Left lobe of liver (tissue), 2 donors: ENCODE measurements around the gene VWA8. TPM values are rescaled to one million over a fixed set of nuclear protein-coding genes. Genes with fewer than 3 reads are reported as not detected.
"Not testable (repeated sequence)": the region's sequence is repeated elsewhere in the genome, so short reads cannot be mapped to it uniquely, and the experiment has no call there.

ENCODE experiments used
- ATAC-seq: fragments of 200-7000 bp; cut with Tn5 transposase; one replicate; pipeline ENCODE4 v1.9.1; 2020; ENCODE audit warnings: mild to moderate bottlenecking, moderate library complexity
- DNase-seq: peaks from one replicate; pipeline ENCODE4 v3.0.0-alpha.2; 2020; ENCODE audit warnings: low spot score
- total RNA-seq: library from RNA; stranded (reverse); gene quantifications from one replicate; pipeline ENCODE4 v1.2.1, GENCODE V29; 2021
- donor health status: DM: no; HTN: no; CAD: no; lungs with moderate emphysema.
- donor health status: DM: no; HTN: yes; CAD: no.

VWA8 gene
- total RNA-seq, 1 donor from 2014 or later, result 24.8 TPM

GRCh38 chr13:41969072-41969471 is 8.2 kb upstream of the VWA8 start:
- DNase-seq, result no peak
- no peak for ATAC-seq

DNA sequence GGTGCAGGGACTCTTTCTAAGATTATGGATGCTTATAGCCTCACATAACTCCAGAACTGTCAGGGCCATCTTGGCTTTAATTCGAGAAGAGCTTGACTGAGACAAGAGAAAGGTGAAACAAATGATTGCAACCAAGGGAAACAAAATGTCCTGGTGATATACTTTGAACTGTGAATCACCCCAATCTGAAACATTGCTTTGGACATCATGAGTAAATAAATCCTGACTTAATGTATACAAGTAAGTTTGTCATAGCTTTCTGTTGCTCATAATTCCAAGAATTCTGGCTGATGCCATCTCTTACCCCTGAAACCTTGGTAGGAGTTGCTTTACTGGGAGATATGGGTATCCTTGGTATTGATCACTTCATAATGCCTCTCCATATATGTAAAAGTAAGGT is 5.8 kb upstream of the VWA8 start:
- no peak for DNase-seq
- ATAC-seq, result no peak

- no peak for DNase-seq
- no peak for ATAC-seq
These were observed 2.1 kb upstream of the VWA8 start for GRCh38 chr13:41962994-41963393.

GRCh38 chr13:41961466-41961760 is 504 bp upstream of the VWA8 start:
- peak; percentile 28 for ATAC-seq
- no peak for DNase-seq

- DNase-seq, result peak; percentile 56
- ATAC-seq, result peak; percentile 60
These were observed 685 bp downstream of the VWA8 start for GRCh38 chr13:41960211-41960636.

- ATAC-seq (peak; percentile 2), DNase-seq (no peak)
These were observed 4.6 kb downstream of the VWA8 start for GRCh38 chr13:41956272-41956671.

GRCh38 chr13:41955605-41956004 is 5.3 kb downstream of the VWA8 start:
- ATAC-seq (peak; percentile 74), DNase-seq (peak; percentile 69)

DNA sequence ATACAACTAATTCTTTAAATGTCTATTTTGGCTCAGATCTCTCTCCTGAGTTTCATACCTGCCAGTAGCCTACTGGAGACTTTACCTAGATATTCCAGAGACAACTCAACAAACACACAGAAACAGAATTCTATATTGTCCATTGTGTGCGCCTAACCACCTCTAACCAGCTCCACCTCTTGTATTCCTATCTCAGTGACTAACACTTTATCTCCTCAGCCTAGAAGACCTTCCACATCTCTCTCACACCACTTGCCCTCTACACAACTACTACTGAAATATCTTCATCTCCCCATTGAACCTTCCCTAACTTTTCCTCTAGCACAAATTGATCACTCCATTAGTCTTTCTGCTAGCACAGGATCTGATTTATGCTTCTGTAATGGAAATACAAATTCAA is 6.7 kb downstream of the VWA8 start:
- no peak for ATAC-seq
- DNase-seq, result no peak

DNA sequence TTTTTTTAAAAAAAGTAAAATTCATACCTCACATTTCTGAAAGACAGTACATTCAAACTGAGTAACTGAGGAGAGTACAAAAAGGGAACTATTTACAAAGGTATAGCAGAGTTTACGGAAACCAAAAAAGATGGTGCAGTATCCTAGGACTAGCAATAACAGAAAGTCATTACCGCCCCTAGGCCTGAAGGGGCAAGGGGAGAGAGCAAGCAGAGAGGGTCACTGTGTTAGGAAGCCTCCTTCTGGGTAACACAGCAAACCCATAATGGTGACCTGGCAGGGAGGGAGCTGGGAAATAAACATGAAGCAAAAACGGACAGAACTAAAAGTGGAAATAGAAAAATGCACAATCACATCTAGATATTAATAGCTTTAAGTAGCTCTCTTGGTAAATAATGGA is 8.2 kb downstream of the VWA8 start:
- no peak for ATAC-seq
- no peak for DNase-seq

GRCh38 chr13:41949104-41949503 is 11.8 kb downstream of the VWA8 start:
- not testable (repeated sequence) for DNase-seq, ATAC-seq

GRCh38 chr13:41945926-41946325 is 15.0 kb downstream of the VWA8 start:
- no peak for ATAC-seq
- DNase-seq, result no peak

- ATAC-seq, result peak; percentile 48
- no peak for DNase-seq
These were observed 16.1 kb downstream of the VWA8 start for GRCh38 chr13:41944635-41945397.

DNA sequence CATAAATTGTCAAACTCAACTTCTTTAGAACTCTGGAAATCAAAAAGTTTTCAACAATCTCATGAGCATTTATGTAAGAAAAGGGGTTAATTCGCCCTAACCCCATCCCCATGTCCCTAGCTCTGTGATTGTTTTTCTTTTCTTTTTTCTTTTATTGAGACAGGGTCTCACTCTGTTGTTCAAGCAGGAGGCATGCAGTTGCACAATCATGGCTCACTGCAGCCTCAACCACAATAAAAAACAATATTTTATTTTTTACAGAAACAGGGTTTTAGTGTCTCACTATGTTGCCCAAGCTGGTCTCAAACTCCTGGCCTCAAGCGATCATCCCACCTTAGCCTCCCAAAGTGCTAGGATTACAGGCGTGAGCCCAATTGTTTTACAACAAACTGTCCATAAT is 16.7 kb downstream of the VWA8 start:
- ATAC-seq, result no peak
- DNase-seq, result no peak

- DNase-seq, result no peak
- ATAC-seq, result peak; percentile 45
These were observed 18.3 kb downstream of the VWA8 start for GRCh38 chr13:41942462-41943094.

GRCh38 chr13:41941174-41941573 is 19.7 kb downstream of the VWA8 start:
- ATAC-seq, result no peak

DNA sequence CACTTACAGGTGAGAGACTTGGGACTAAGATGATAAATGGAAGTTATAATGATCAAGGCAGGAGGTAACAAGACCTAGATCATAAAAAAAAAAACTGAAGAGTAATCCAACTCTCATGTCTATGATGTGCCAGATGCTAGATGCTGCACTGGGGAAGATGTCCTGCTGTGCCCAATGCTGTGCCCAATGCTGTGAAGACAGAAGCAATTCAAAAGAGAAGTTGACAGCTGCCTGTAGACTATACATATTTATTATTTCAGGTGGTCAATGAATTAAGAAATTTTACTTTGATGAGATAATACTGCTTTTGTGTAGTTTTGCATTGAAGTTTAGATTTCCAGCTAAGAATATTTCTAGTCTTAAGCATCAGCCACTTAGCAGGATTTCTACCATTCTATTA is 21.5 kb downstream of the VWA8 start:
- peak; percentile 49 for ATAC-seq
- no peak for DNase-seq

More at GRCh38 chr13:41941174-41941573, 19.7 kb downstream of the VWA8 start:
- DNase-seq, result no peak

DNA sequence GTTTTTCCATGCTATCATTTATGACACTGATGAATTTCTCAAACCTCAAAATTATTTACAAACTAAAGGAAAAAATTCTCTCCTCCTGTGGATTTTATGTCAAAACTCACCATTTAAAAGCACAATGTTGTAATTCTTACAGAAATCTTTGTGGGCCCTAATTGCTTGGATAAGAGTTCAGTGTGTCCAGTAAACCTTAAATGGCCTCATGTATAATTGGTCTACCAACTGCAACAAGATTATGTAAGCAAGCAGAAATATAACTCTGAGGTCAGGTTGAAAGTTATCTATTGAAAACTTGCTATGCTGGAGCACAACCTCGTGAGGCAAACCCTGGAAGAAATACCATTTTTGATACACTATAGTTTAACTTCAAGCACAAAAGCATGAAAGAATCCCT is 22.0 kb downstream of the VWA8 start:
- DNase-seq, result no peak
- peak; percentile 74 for ATAC-seq

GRCh38 chr13:41937388-41937787 is 23.5 kb downstream of the VWA8 start:
- DNase-seq (no peak), ATAC-seq (no peak)

DNA sequence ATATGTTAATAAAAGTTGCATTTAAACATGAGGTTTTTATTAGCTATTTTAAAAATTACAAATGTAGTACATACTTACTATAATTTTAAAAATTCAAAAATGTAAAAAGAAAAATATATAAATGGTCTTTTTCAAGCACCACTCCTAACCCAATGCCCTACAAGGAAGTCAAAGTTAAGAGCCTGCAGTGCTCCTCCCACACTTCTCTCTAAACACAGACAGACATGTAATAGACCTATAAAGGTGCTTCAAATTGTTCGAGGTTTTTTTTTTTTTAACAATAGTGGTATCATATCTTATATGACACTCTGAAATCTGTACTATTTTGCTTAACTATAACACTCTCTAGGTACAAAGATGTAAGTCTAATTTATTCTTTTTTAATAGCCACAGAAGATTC is 25.4 kb downstream of the VWA8 start:
- ATAC-seq (no peak), DNase-seq (no peak)

GRCh38 chr13:41934994-41935393 is 25.9 kb downstream of the VWA8 start:
- ATAC-seq (peak; percentile 38), DNase-seq (no peak)

DNA sequence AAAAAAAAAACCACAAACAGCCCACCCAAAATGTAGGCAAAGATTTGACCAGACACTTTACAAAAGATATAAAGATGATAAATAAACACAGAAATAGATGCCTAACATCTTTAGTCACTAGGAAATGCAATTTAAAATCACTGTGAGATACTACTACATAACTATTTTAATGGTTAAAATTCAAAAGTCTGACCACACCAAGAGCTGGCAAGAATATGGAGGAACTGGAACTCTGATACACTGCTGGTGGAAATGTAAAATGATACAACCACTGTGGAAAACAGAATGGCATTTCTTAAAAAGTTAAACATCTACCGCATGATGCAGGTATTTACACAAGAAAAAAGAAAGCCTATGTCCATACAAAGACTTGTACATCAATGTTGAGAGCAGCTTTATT is 26.8 kb downstream of the VWA8 start:
- no peak for DNase-seq
- no peak for ATAC-seq

DNA sequence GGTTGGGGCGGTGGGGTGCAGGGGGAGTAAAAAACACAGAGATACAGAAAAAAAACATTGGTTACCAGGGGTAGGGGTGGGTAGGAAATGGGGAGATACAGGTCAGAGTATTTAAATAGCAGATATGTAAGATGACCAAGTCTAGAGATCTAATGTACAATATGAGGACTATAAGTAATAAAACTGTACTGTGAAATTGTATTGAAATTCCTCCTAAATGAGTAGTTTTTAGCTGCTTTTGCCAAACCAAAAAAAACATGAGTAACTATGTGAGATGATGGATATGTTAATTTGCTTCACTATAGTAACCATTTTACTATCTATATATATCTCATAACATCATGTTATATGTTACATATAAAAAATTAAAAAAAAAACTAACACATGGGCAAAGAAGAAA is 29.6 kb downstream of the VWA8 start:
- ATAC-seq (no peak), DNase-seq (no peak)

GRCh38 chr13:41930154-41930553 is 30.8 kb downstream of the VWA8 start:
- ATAC-seq (no peak), DNase-seq (no peak)
